HepG2 (cell line): ENCODE results near the gene COA3. TPM values are rescaled to one million over a fixed set of nuclear protein-coding genes. Genes with fewer than 3 reads are reported as not detected.

ENCODE experiments used
- HDAC2 ChIP-seq: sonication (generic); formaldehyde crosslinking; IDR thresholded peaks from 2 replicates; pipeline ENCODE4 v1.4.0; 2020; ENCODE audit warnings: missing genetic modification reagents
- HOXA3 ChIP-seq: sonication (generic); formaldehyde crosslinking; IDR thresholded peaks from 2 replicates; pipeline ENCODE4 v1.5.0; 2020; ENCODE audit warnings: missing genetic modification reagents
- SNRNP70 ChIP-seq: fragments of 200-400 bp; formaldehyde crosslinking; IDR thresholded peaks from 2 replicates; pipeline ENCODE4 v1.6.1; 2017; ENCODE audit warnings: mild to moderate bottlenecking, low read depth, low read length, moderate library complexity
- YY1 ChIP-seq: IDR thresholded peaks from 2 replicates; pipeline ENCODE4 v1.6.1; 2011; ENCODE audit warnings: low read length, low read depth, moderate library complexity, mild to moderate bottlenecking; ENCODE audit not compliant: insufficient read depth, insufficient replicate concordance
- ZNF777 ChIP-seq: sonication (generic); formaldehyde crosslinking; IDR thresholded peaks from 2 replicates; pipeline ENCODE4 v1.4.0; 2020; ENCODE audit warnings: missing genetic modification reagents
- ZNF841 ChIP-seq: sonication (generic); formaldehyde crosslinking; IDR thresholded peaks from 2 replicates; pipeline ENCODE4 v1.8.1; 2023; ENCODE audit warnings: missing genetic modification reagents, borderline replicate concordance
- ZSCAN29 ChIP-seq: sonication (generic); formaldehyde crosslinking; conservative IDR thresholded peaks from 2 replicates; pipeline ENCODE4 v1.4.0; 2020; ENCODE audit warnings: mild to moderate bottlenecking, missing genetic modification reagents
- polyA plus RNA-seq, 8 experiments: library from polyadenylated mRNA; depleted of rRNA in 3 of 8; stranded (reverse) in 7 of 8; unstranded in 1 of 8; fragments of >200 nt; fragmentation: Illumina TruSeq in 4 of 8; extraction: Trizol in 4 of 8; gene quantifications; 2 replicates each; pipeline versions ENCODE4 v1.2.1 to v1.2.3, GENCODE V29; 2011 to 2016; ENCODE audit warnings: low read depth in 4 of 8, missing spikeins in 1 of 8, mixed read lengths in 1 of 8; ENCODE audit not compliant: insufficient read depth in 1 of 8
- total RNA-seq, 5 experiments: library from RNA; depleted of rRNA; stranded (reverse); fragments of >200 nt; fragmentation: Illumina TruSeq; extraction: Trizol; gene quantifications; 2 replicates each; pipeline ENCODE4 v1.2.3, GENCODE V29; 2016; ENCODE audit warnings: low read depth in 1 of 5
- TF ChIP-seq, protein P1 (sequence below): sonication (generic); formaldehyde crosslinking; IDR thresholded peaks from 2 replicates; pipeline ENCODE4 v1.4.0; 2020; ENCODE audit warnings: missing genetic modification reagents, mild to moderate bottlenecking, borderline replicate concordance
- TF ChIP-seq, protein P2 (sequence below): sonication (generic); formaldehyde crosslinking; IDR thresholded peaks from 2 replicates; pipeline ENCODE4 v1.5.0; 2020; ENCODE audit warnings: mild to moderate bottlenecking, missing genetic modification reagents
- TF ChIP-seq, protein P3 (sequence below): sonication (generic); formaldehyde crosslinking; IDR thresholded peaks from 2 replicates; pipeline ENCODE4 v1.8.1; 2023; ENCODE audit warnings: mild to moderate bottlenecking, inconsistent platforms, moderate library complexity, missing genetic modification reagents, borderline replicate concordance
- TF ChIP-seq, protein P4 (sequence below): sonication (generic); formaldehyde crosslinking; IDR thresholded peaks from 2 replicates; pipeline ENCODE4 v1.4.0; 2020; ENCODE audit warnings: mild to moderate bottlenecking, low read depth, missing genetic modification reagents
- TF ChIP-seq, protein P5 (sequence below): sonication (generic); formaldehyde crosslinking; IDR thresholded peaks from 2 replicates; pipeline ENCODE4 v1.5.1; 2020; ENCODE audit warnings: missing genetic modification reagents, mild to moderate bottlenecking, borderline replicate concordance
- TF ChIP-seq, protein P6 (sequence below): IDR thresholded peaks from 2 replicates; pipeline ENCODE4 v1.4.0; 2020; ENCODE audit warnings: mild to moderate bottlenecking, missing genetic modification reagents

The COA3 gene
- total and polyA plus RNA-seq, 2 of the 13 experiments (the other 11 are each of a cell fraction or from before 2014, with no cell fraction given): 133 to 202 TPM

DNA sequence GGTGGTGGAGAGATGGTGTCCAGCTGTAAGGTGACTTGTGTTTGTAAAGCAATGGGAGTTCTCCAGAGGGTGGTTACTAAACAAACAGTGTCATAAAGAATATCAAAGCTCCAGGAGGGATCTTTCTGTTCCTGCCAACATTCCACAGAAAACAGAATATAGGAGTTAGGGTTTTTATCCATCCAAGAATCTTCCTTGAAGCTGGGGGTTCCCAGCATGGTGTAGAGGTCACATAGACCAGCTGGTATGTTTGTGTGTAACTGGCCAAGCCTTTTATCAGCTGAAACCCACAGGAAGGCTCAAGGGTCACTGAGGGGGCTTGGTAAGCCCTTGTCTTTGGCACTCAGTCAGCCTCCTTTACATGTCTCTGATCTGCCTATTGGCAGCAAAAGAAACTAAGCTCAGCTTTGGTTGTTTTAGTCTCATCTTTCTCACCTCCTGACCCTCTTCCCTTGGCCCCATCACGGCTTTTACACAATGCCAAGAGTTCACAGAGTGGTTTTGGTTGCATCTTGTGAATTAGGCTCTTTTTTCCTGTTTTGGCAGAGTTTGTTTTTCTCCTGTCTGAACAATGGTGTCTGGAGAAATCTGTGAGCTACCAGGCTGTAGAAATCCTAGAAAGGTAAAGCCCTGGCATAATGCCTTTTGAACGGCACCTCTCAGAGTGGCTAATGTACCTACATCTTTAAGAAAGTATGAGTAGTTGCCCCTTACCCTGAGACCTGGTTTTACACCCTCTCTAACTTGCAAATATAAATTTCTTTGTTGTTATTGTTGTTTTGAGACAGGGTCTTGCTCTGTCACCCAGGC lies 4.8 kb upstream of the COA3 start (continued):
- TF ChIP-seq YY1 (no peak), ZSCAN29 (no peak), HOXA3 (CRISPR knock-in tag) (peak; percentile 80; the same call in 1 of the 2 replicates), SNRNP70 (no peak), HDAC2 (CRISPR knock-in tag) (peak; percentile 69; the same call in 1 of the 2 replicates), ZNF841 (CRISPR knock-in tag) (no peak), ZNF777 (no peak)
- TF ChIP-seq, protein P1, sequence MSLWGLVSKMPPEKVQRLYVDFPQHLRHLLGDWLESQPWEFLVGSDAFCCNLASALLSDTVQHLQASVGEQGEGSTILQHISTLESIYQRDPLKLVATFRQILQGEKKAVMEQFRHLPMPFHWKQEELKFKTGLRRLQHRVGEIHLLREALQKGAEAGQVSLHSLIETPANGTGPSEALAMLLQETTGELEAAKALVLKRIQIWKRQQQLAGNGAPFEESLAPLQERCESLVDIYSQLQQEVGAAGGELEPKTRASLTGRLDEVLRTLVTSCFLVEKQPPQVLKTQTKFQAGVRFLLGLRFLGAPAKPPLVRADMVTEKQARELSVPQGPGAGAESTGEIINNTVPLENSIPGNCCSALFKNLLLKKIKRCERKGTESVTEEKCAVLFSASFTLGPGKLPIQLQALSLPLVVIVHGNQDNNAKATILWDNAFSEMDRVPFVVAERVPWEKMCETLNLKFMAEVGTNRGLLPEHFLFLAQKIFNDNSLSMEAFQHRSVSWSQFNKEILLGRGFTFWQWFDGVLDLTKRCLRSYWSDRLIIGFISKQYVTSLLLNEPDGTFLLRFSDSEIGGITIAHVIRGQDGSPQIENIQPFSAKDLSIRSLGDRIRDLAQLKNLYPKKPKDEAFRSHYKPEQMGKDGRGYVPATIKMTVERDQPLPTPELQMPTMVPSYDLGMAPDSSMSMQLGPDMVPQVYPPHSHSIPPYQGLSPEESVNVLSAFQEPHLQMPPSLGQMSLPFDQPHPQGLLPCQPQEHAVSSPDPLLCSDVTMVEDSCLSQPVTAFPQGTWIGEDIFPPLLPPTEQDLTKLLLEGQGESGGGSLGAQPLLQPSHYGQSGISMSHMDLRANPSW (CRISPR knock-in tag): 0 out of 2 replicates have a peak, but pooled peaks have one; percentile 51
- TF ChIP-seq, protein P2, sequence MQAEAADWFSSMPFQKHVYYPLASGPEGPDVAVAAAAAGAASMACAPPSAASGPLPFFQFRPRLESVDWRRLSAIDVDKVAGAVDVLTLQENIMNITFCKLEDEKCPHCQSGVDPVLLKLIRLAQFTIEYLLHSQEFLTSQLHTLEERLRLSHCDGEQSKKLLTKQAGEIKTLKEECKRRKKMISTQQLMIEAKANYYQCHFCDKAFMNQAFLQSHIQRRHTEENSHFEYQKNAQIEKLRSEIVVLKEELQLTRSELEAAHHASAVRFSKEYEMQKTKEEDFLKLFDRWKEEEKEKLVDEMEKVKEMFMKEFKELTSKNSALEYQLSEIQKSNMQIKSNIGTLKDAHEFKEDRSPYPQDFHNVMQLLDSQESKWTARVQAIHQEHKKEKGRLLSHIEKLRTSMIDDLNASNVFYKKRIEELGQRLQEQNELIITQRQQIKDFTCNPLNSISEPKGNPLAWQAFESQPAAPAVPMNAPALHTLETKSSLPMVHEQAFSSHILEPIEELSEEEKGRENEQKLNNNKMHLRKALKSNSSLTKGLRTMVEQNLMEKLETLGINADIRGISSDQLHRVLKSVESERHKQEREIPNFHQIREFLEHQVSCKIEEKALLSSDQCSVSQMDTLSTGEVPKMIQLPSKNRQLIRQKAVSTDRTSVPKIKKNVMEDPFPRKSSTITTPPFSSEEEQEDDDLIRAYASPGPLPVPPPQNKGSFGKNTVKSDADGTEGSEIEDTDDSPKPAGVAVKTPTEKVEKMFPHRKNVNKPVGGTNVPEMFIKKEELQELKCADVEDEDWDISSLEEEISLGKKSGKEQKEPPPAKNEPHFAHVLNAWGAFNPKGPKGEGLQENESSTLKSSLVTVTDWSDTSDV (CRISPR knock-in tag): no peak
- TF ChIP-seq, protein P3, sequence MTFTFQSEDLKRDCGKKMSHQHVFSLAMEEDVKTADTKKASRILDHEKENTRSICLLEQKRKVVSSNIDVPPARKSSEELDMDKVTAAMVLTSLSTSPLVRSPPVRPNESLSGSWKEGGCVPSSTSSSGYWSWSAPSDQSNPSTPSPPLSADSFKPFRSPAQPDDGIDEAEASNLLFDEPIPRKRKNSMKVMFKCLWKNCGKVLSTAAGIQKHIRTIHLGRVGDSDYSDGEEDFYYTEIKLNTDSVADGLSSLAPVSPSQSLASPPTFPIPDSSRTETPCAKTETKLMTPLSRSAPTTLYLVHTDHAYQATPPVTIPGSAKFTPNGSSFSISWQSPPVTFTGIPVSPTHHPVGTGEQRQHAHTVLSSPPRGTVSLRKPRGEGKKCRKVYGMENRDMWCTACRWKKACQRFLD (CRISPR knock-in tag): no peak
- TF ChIP-seq, protein P4, sequence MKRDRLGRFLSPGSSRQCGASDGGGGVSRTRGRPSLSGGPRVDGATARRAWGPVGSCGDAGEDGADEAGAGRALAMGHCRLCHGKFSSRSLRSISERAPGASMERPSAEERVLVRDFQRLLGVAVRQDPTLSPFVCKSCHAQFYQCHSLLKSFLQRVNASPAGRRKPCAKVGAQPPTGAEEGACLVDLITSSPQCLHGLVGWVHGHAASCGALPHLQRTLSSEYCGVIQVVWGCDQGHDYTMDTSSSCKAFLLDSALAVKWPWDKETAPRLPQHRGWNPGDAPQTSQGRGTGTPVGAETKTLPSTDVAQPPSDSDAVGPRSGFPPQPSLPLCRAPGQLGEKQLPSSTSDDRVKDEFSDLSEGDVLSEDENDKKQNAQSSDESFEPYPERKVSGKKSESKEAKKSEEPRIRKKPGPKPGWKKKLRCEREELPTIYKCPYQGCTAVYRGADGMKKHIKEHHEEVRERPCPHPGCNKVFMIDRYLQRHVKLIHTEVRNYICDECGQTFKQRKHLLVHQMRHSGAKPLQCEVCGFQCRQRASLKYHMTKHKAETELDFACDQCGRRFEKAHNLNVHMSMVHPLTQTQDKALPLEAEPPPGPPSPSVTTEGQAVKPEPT (CRISPR knock-in tag): no peak
- TF ChIP-seq, protein P5, sequence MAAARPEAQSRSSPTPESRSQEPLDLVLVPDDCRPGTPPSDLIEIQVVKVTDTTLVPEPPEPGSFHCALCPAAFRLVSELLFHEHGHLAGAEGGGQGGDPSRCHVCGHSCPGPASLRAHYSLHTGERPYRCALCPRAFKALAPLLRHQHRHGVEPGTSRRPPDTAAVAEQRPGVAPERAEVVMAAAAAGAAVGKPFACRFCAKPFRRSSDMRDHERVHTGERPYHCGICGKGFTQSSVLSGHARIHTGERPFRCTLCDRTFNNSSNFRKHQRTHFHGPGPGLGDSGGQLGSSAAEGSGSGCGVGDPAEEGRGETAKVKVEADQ (CRISPR knock-in tag): 0 out of 2 replicates have a peak, but pooled peaks have one; percentile 15
- TF ChIP-seq, protein P6, sequence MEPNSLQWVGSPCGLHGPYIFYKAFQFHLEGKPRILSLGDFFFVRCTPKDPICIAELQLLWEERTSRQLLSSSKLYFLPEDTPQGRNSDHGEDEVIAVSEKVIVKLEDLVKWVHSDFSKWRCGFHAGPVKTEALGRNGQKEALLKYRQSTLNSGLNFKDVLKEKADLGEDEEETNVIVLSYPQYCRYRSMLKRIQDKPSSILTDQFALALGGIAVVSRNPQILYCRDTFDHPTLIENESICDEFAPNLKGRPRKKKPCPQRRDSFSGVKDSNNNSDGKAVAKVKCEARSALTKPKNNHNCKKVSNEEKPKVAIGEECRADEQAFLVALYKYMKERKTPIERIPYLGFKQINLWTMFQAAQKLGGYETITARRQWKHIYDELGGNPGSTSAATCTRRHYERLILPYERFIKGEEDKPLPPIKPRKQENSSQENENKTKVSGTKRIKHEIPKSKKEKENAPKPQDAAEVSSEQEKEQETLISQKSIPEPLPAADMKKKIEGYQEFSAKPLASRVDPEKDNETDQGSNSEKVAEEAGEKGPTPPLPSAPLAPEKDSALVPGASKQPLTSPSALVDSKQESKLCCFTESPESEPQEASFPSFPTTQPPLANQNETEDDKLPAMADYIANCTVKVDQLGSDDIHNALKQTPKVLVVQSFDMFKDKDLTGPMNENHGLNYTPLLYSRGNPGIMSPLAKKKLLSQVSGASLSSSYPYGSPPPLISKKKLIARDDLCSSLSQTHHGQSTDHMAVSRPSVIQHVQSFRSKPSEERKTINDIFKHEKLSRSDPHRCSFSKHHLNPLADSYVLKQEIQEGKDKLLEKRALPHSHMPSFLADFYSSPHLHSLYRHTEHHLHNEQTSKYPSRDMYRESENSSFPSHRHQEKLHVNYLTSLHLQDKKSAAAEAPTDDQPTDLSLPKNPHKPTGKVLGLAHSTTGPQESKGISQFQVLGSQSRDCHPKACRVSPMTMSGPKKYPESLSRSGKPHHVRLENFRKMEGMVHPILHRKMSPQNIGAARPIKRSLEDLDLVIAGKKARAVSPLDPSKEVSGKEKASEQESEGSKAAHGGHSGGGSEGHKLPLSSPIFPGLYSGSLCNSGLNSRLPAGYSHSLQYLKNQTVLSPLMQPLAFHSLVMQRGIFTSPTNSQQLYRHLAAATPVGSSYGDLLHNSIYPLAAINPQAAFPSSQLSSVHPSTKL (CRISPR knock-in tag): peak; percentile 82
